Heart left ventricle (tissue), 16 donors: Measurements from ENCODE around the gene VSTM1. TPM values are rescaled to one million over a fixed set of nuclear protein-coding genes. Genes with fewer than 3 reads are reported as not detected.
"Not testable (repeated sequence)": the region's sequence is repeated elsewhere in the genome, so short reads cannot be mapped to it uniquely, and the experiment has no call there.

ENCODE experiments used
- ATAC-seq, 4 donors: fragments of 200-7000 bp; cut with Tn5 transposase; one replicate each; pipeline ENCODE4 v1.9.1; 2020 to 2022; ENCODE audit warnings: moderate library complexity in 4 of 4, mild to moderate bottlenecking in 3 of 4, moderate number of reproducible peaks in 1 of 4
- DNase-seq, 5 donors: peaks; one replicate each; pipeline ENCODE4 v3.0.0-alpha.2; 2020
- H3K27ac ChIP-seq, 12 donors: fragments of 200-600 bp; sonication (generic) in 4 of 12; one replicate each; pipeline versions ENCODE4 v1.5.0 to v1.8.0; 2016 to 2022; ENCODE audit warnings: mild to moderate bottlenecking in 2 of 12
- H3K27me3 ChIP-seq, 9 donors: fragments of 200-600 bp; sonication (generic) in 2 of 9; one replicate each; pipeline versions ENCODE4 v1.5.1 to v1.8.0; 2016 to 2022; ENCODE audit warnings: mild to moderate bottlenecking in 3 of 9
- H3K36me3 ChIP-seq, 9 donors: fragments of 200-600 bp; sonication (generic) in 2 of 9; one replicate each; pipeline versions ENCODE4 v1.5.0 to v1.8.0; 2018 to 2022; ENCODE audit warnings: mild to moderate bottlenecking in 2 of 9
- H3K4me1 ChIP-seq, 12 donors: fragments of 200-600 bp; sonication (generic) in 4 of 12; one replicate each; pipeline versions ENCODE4 v1.5.0 to v1.8.0; 2016 to 2022; ENCODE audit warnings: mild to moderate bottlenecking in 3 of 12
- H3K4me3 ChIP-seq, 12 donors: fragments of 200-600 bp; sonication (generic) in 4 of 12; one replicate each; pipeline versions ENCODE4 v1.5.0 to v1.8.0; 2017 to 2022; ENCODE audit warnings: mild to moderate bottlenecking in 9 of 12, moderate library complexity in 4 of 12
- H3K9me3 ChIP-seq, 12 donors: fragments of 200-600 bp; sonication (generic) in 4 of 12; one replicate each; pipeline versions ENCODE4 v1.5.0 to v1.8.0; 2016 to 2022; ENCODE audit warnings: mild to moderate bottlenecking in 1 of 12
- CTCF ChIP-seq, 12 donors: fragments of 200-600 bp; sonication (generic) in 4 of 12; IDR thresholded peaks; one replicate each; pipeline versions ENCODE4 v1.5.0 to v1.8.0; 2018 to 2022; ENCODE audit warnings: antibody characterized with exemption in 12 of 12, mild to moderate bottlenecking in 5 of 12
- POLR2A ChIP-seq, 2 donors: fragments of 450-650 bp; IDR thresholded peaks; one replicate each; pipeline ENCODE4 v1.6.1; 2017; ENCODE audit warnings: antibody characterized with exemption in 2 of 2, mild to moderate bottlenecking in 2 of 2, moderate library complexity in 2 of 2
- WGBS, 4 donors: extraction: QIAGEN DNeasy Blood & Tissue Kit in 2 of 4; methylation state at CpG; one replicate each; pipeline versions ENCODE4 v1.1.5 to v1.1.7; 2013 to 2018; 5-methylcytosine and 5-hydroxymethylcytosine counted together
- intact Hi-C, 10 donors: fragments of 100-400 bp; cut with DNase I; formaldehyde crosslinking; loops; one replicate each; pipeline versions ENCODE4 v1.11.1 to v1.14.2; 2022
- polyA plus RNA-seq, 2 donors: library from polyadenylated mRNA; stranded (reverse); fragments of 200-250 nt; gene quantifications; one replicate each; pipeline ENCODE4 v1.2.3, GENCODE V29; 2013
- total RNA-seq, 9 donors: library from RNA; depleted of rRNA in 2 of 9; stranded (reverse); fragments of >200 nt in 2 of 9; fragmentation: NEBNext Ultra II Directional in 3 of 9; extraction: Animal tissue kit (Norgen Biotek cat#: 25700) in 3 of 9; gene quantifications; one replicate each; pipeline versions ENCODE4 v1.1.0 to v1.2.4, GENCODE V29; 2016 to 2023
- donor health status: ischemic (EF 13 %, LVEDD 7.1; RV severe dilation, severe dysfunction).
- donor health status: healthy with polysubstance abuse.
- donor health status: DM: no; HTN: yes; CAD: no.
- donor health status: DM: no; HTN: no; CAD: no.
- donor health status: ischemic (EF 25% LVEDD 6.9; RV normal size, moderate dysfunction).
- donor health status: ischemic (EF 25% LVEDD 5.7; RV mildly dilated, moderate dysfunction).
- donor health status: healthy.
- donor health status: DM: yes; HTN: yes; CAD: no.
- donor health status: ischemic (EF 35%, LVEDD 5.7; RV mildly dilated, moderate dysfunction).
- donor health status: nonischemic (EF 11% LVEDD 7.7; RV severe dilation, severe dysfunction).
- donor health status: DM: yes; HTN: yes; CAD: no.
- donor health status: PGD.
- donor health status: ischemic (EF 29% LVEDD 5.4; RV normal size, mild dysfunction).
- donor health status: nonischemic (EF 23%, LVEDD 6.1; RV moderate dilation, normal function).

The VSTM1 gene
- total and polyA plus RNA-seq, 11 donors = 0.49 to 1.3 (median 0.86) TPM; not detected in 8

- intact Hi-C loops = no loop called here
- peaks cover 0 to 16% (median 5%) of the 10 kb centered on the region in 12 donors for H3K4me1 ChIP-seq
- no peaks in the 10 kb centered on the region for H3K9me3 ChIP-seq
- peak overlapping the region in 8 of 12 donors; percentile 11 to 48 (median 24) for H3K4me3 ChIP-seq
- ATAC-seq = peak in 3 of 4 donors; percentile 45 to 52 (median 47)
- H3K27me3 ChIP-seq = peaks cover 0 to 48% (median 14%) of the 10 kb centered on the region in 9 donors
- peak overlapping the region in 2 of 12 donors; percentile 2 to 76 for H3K27ac ChIP-seq
- H3K36me3 ChIP-seq = no peaks in the 10 kb centered on the region
- WGBS, 4 donors = 9 to 11% (median 10%) methylated on average over 14 of the region's 14 CpGs
- TF ChIP-seq CTCF (IDR thresholded peaks at IDR 0.05) = no peak
- TF ChIP-seq POLR2A (IDR thresholded peaks at IDR 0.05) = no peak
- DNase-seq = peak in 1 of 5 donors; percentile 68
Measured at GRCh38 chr19:54096617-54097106, 33.0 kb upstream of the VSTM1 start.

- peak in 3 of 4 donors; percentile 61 to 76 (median 74) for ATAC-seq
- H3K27me3 ChIP-seq = peaks cover 0 to 48% (median 14%) of the 10 kb centered on the region in 9 donors
- H3K9me3 ChIP-seq, intact Hi-C loops, H3K36me3 ChIP-seq, H3K27ac ChIP-seq: not testable (repeated sequence)
- peaks cover 0 to 16% (median 5%) of the 10 kb centered on the region in 12 donors for H3K4me1 ChIP-seq
- H3K4me3 ChIP-seq = peak overlapping the region in 9 of 12 donors; percentile 27 to 57 (median 35)
- WGBS, 4 donors = 0 to 1% (median 0%) methylated on average over 16 to 46 of the region's 46 CpGs
- peak in 3 of 5 donors; percentile 48 to 80 (median 51) for DNase-seq
Measured at GRCh38 chr19:54095859-54096616, 32.3 kb upstream of the VSTM1 start.

GRCh38 chr19:54095136-54095858 lies 31.6 kb upstream of the VSTM1 start:
- peaks cover 0 to 16% (median 5%) of the 10 kb centered on the region in 12 donors for H3K4me1 ChIP-seq
- DNase-seq (no peak), ATAC-seq (no peak)
- intact Hi-C loops = no loop called here
- no peak overlapping the region for H3K27ac ChIP-seq
- peaks cover 0 to 48% (median 14%) of the 10 kb centered on the region in 9 donors for H3K27me3 ChIP-seq
- H3K36me3 ChIP-seq = no peaks in the 10 kb centered on the region
- TF ChIP-seq POLR2A (IDR thresholded peaks at IDR 0.05) (no peak), CTCF (IDR thresholded peaks at IDR 0.05) (no peak)
- peak overlapping the region in 9 of 12 donors; percentile 27 to 57 (median 35) for H3K4me3 ChIP-seq
- no peaks in the 10 kb centered on the region for H3K9me3 ChIP-seq
- 66 to 72% (median 70%) methylated on average over 18 to 22 of the region's 22 CpGs for WGBS, 4 donors

GRCh38 chr19:54094426-54095000 lies 30.8 kb upstream of the VSTM1 start:
- ATAC-seq (no peak), DNase-seq (no peak)
- Histone ChIP-seq H3K36me3 (no peaks in the 10 kb centered on the region), H3K9me3 (no peaks in the 10 kb centered on the region), H3K4me3 (no peak overlapping the region), H3K4me1 (peaks cover 0 to 16% (median 5%) of the 10 kb centered on the region in 12 donors), H3K27me3 (peaks cover 0 to 48% (median 14%) of the 10 kb centered on the region in 9 donors), H3K27ac (no peak overlapping the region)
- WGBS, 4 donors = 82 to 87% (median 85%) methylated on average over 17 of the region's 17 CpGs
- intact Hi-C loops = no loop called here
- TF ChIP-seq POLR2A (IDR thresholded peaks at IDR 0.05) = no peak
